ENCODE measurements around the gene CLVS2.

- TF ChIP-seq, protein P1, sequence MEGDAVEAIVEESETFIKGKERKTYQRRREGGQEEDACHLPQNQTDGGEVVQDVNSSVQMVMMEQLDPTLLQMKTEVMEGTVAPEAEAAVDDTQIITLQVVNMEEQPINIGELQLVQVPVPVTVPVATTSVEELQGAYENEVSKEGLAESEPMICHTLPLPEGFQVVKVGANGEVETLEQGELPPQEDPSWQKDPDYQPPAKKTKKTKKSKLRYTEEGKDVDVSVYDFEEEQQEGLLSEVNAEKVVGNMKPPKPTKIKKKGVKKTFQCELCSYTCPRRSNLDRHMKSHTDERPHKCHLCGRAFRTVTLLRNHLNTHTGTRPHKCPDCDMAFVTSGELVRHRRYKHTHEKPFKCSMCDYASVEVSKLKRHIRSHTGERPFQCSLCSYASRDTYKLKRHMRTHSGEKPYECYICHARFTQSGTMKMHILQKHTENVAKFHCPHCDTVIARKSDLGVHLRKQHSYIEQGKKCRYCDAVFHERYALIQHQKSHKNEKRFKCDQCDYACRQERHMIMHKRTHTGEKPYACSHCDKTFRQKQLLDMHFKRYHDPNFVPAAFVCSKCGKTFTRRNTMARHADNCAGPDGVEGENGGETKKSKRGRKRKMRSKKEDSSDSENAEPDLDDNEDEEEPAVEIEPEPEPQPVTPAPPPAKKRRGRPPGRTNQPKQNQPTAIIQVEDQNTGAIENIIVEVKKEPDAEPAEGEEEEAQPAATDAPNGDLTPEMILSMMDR (IDR thresholded peaks at IDR 0.05), result no peak
- no peak for TF ChIP-seq POLR2A (IDR thresholded peaks at IDR 0.05)
- no peak for TF ChIP-seq EP300 (IDR thresholded peaks at IDR 0.05)
Observed at GRCh38 chr6:122953766-122954165, 42.3 kb upstream of the CLVS2 start.
